Measurements from ENCODE around the gene SLC2A1.

GRCh38 chr1:42936309-42937078, 22.2 kb downstream of the SLC2A1 start:
- TF ChIP-seq CTCF (CRISPR knock-in tag; IDR thresholded peaks at IDR 0.05) (no peak), ZNF569 (CRISPR knock-in tag; IDR thresholded peaks at IDR 0.05; ENCODE audit: borderline replicate concordance) (no peak), PAX8 (CRISPR knock-in tag; IDR thresholded peaks at IDR 0.05; ENCODE audit: borderline replicate concordance) (no peak), ZNF614 (CRISPR knock-in tag; IDR thresholded peaks at IDR 0.05; ENCODE audit: borderline replicate concordance) (no peak), ATF7-NPFF (CRISPR knock-in tag; IDR thresholded peaks at IDR 0.05; ENCODE audit: low read depth) (no peak), USF2 (IDR thresholded peaks at IDR 0.05; ENCODE audit: low read depth, low read length) (no peak), USF2 (CRISPR knock-in tag; IDR thresholded peaks at IDR 0.05; ENCODE audit: borderline replicate concordance) (no peak), KLF16 (CRISPR knock-in tag; IDR thresholded peaks at IDR 0.05) (no peak), NKX3-1 (CRISPR knock-in tag; IDR thresholded peaks at IDR 0.05) (no peak), NFE2L2 (IDR thresholded peaks at IDR 0.05; ENCODE audit: low read length) (no peak), PHB2 (IDR thresholded peaks at IDR 0.05; ENCODE audit: partially characterized antibody) (no peak), ELF1 (CRISPR knock-in tag; IDR thresholded peaks at IDR 0.05) (no peak), PREB (CRISPR knock-in tag; IDR thresholded peaks at IDR 0.05) (no peak), ZBTB3 (CRISPR knock-in tag; IDR thresholded peaks at IDR 0.05; ENCODE audit: borderline replicate concordance, low read depth) (no peak)
